ENCODE data around the gene RANBP9. TPM values are rescaled to one million over a fixed set of nuclear protein-coding genes. Genes with fewer than 3 reads are reported as not detected.
A peak's percentile ranks its signal among the peaks of the same experiment; 100 is the strongest.

RANBP9 gene
- total RNA-seq, 1 donor from 2014 or later, result 39.1 TPM

GRCh38 chr6:13613029-13613594 lies 98.5 kb downstream of the RANBP9 start:
- Histone ChIP-seq H3K27ac (ENCODE audit: low read depth, low read length) (no peak overlapping the region), H3K9ac (ENCODE audit: low read depth in 1 of 3, low read length in 3 of 3) (no peak overlapping the region), H3K4me1 (ENCODE audit: control insufficient read depth in 3 of 3, insufficient read depth in 3 of 3, low read length in 3 of 3) (peaks cover 17 to 25% (median 20%) of the 10 kb centered on the region in 3 donors)

GRCh38 chr6:13611715-13612114 lies 99.9 kb downstream of the RANBP9 start:
- H3K27ac ChIP-seq (ENCODE audit: low read depth, low read length), result peak overlapping the region; percentile 61
- no peaks in the 10 kb centered on the region for H3K27me3 ChIP-seq (ENCODE audit: control insufficient read depth in 3 of 3, insufficient read depth in 3 of 3, low read length in 3 of 3)
- H3K9ac ChIP-seq (ENCODE audit: low read depth in 1 of 3, low read length in 3 of 3), result no peak overlapping the region
- H3K36me3 ChIP-seq (ENCODE audit: control insufficient read depth in 3 of 3, insufficient read depth in 3 of 3, low read length in 3 of 3), result peaks cover 0 to 13% (median 10%) of the 10 kb centered on the region in 3 donors
- no peak overlapping the region for H3K4me3 ChIP-seq (ENCODE audit: low read length in 3 of 3)
- H3K4me1 ChIP-seq (ENCODE audit: control insufficient read depth in 3 of 3, insufficient read depth in 3 of 3, low read length in 3 of 3), result peaks cover 17 to 25% (median 20%) of the 10 kb centered on the region in 3 donors
- H3K9me3 ChIP-seq (ENCODE audit: control insufficient read depth in 3 of 3, low read length in 3 of 3), result no peaks in the 10 kb centered on the region

More at GRCh38 chr6:13613029-13613594, 98.5 kb downstream of the RANBP9 start:
- H3K36me3 ChIP-seq (ENCODE audit: control insufficient read depth in 3 of 3, insufficient read depth in 3 of 3, low read length in 3 of 3), result peaks cover 5 to 24% (median 16%) of the 10 kb centered on the region in 3 donors
- H3K9me3 ChIP-seq (ENCODE audit: control insufficient read depth in 3 of 3, low read length in 3 of 3), result no peaks in the 10 kb centered on the region
- H3K4me3 ChIP-seq (ENCODE audit: low read length in 3 of 3), result no peak overlapping the region
- no peaks in the 10 kb centered on the region for H3K27me3 ChIP-seq (ENCODE audit: control insufficient read depth in 3 of 3, insufficient read depth in 3 of 3, low read length in 3 of 3)

- H3K36me3 ChIP-seq (ENCODE audit: control insufficient read depth in 3 of 3, insufficient read depth in 3 of 3, low read length in 3 of 3), result peaks cover 17 to 27% (median 21%) of the 10 kb centered on the region in 3 donors
- no peaks in the 10 kb centered on the region for H3K4me1 ChIP-seq (ENCODE audit: control insufficient read depth in 3 of 3, insufficient read depth in 3 of 3, low read length in 3 of 3)
- no peak overlapping the region for H3K27ac ChIP-seq (ENCODE audit: low read depth, low read length)
- H3K9ac ChIP-seq (ENCODE audit: low read depth in 1 of 3, low read length in 3 of 3), result no peak overlapping the region
- H3K27me3 ChIP-seq (ENCODE audit: control insufficient read depth in 3 of 3, insufficient read depth in 3 of 3, low read length in 3 of 3), result no peaks in the 10 kb centered on the region
- H3K9me3 ChIP-seq (ENCODE audit: control insufficient read depth in 3 of 3, low read length in 3 of 3), result no peaks in the 10 kb centered on the region
- H3K4me3 ChIP-seq (ENCODE audit: low read length in 3 of 3), result no peak overlapping the region
Measured at GRCh38 chr6:13605634-13606033, 106.0 kb downstream of the RANBP9 start.

- Histone ChIP-seq H3K9me3 (ENCODE audit: control insufficient read depth in 3 of 3, low read length in 3 of 3) (no peaks in the 10 kb centered on the region), H3K36me3 (ENCODE audit: control insufficient read depth in 3 of 3, insufficient read depth in 3 of 3, low read length in 3 of 3) (peaks cover 20 to 30% (median 22%) of the 10 kb centered on the region in 3 donors), H3K9ac (ENCODE audit: low read depth in 1 of 3, low read length in 3 of 3) (no peak overlapping the region), H3K27ac (ENCODE audit: low read depth, low read length) (no peak overlapping the region), H3K4me3 (ENCODE audit: low read length in 3 of 3) (no peak overlapping the region), H3K27me3 (ENCODE audit: control insufficient read depth in 3 of 3, insufficient read depth in 3 of 3, low read length in 3 of 3) (no peaks in the 10 kb centered on the region), H3K4me1 (ENCODE audit: control insufficient read depth in 3 of 3, insufficient read depth in 3 of 3, low read length in 3 of 3) (no peaks in the 10 kb centered on the region)
Measured at GRCh38 chr6:13604546-13605416, 106.9 kb downstream of the RANBP9 start.

GRCh38 chr6:13604135-13604534 lies 107.5 kb downstream of the RANBP9 start:
- H3K4me1 ChIP-seq (ENCODE audit: control insufficient read depth in 3 of 3, insufficient read depth in 3 of 3, low read length in 3 of 3), result no peaks in the 10 kb centered on the region
- H3K27me3 ChIP-seq (ENCODE audit: control insufficient read depth in 3 of 3, insufficient read depth in 3 of 3, low read length in 3 of 3), result no peaks in the 10 kb centered on the region
- no peak overlapping the region for H3K27ac ChIP-seq (ENCODE audit: low read depth, low read length)
- H3K36me3 ChIP-seq (ENCODE audit: control insufficient read depth in 3 of 3, insufficient read depth in 3 of 3, low read length in 3 of 3), result peaks cover 20 to 32% (median 26%) of the 10 kb centered on the region in 3 donors
- H3K9me3 ChIP-seq (ENCODE audit: control insufficient read depth in 3 of 3, low read length in 3 of 3), result no peaks in the 10 kb centered on the region
- H3K4me3 ChIP-seq (ENCODE audit: low read length in 3 of 3), result no peak overlapping the region
- H3K9ac ChIP-seq (ENCODE audit: low read depth in 1 of 3, low read length in 3 of 3), result no peak overlapping the region

GRCh38 chr6:13600036-13600435 lies 111.6 kb downstream of the RANBP9 start:
- no peak overlapping the region for H3K9ac ChIP-seq (ENCODE audit: low read depth in 1 of 3, low read length in 3 of 3)
- H3K27me3 ChIP-seq (ENCODE audit: control insufficient read depth in 3 of 3, insufficient read depth in 3 of 3, low read length in 3 of 3), result no peaks in the 10 kb centered on the region
- H3K27ac ChIP-seq (ENCODE audit: low read depth, low read length), result no peak overlapping the region
- no peaks in the 10 kb centered on the region for H3K9me3 ChIP-seq (ENCODE audit: control insufficient read depth in 3 of 3, low read length in 3 of 3)
- H3K36me3 ChIP-seq (ENCODE audit: control insufficient read depth in 3 of 3, insufficient read depth in 3 of 3, low read length in 3 of 3), result peaks cover 29 to 52% (median 49%) of the 10 kb centered on the region in 3 donors
- H3K4me3 ChIP-seq (ENCODE audit: low read length in 3 of 3), result no peak overlapping the region
- H3K4me1 ChIP-seq (ENCODE audit: control insufficient read depth in 3 of 3, insufficient read depth in 3 of 3, low read length in 3 of 3), result no peaks in the 10 kb centered on the region

- Histone ChIP-seq H3K9me3 (ENCODE audit: control insufficient read depth in 3 of 3, low read length in 3 of 3) (no peaks in the 10 kb centered on the region), H3K36me3 (ENCODE audit: control insufficient read depth in 3 of 3, insufficient read depth in 3 of 3, low read length in 3 of 3) (peaks cover 44 to 67% (median 59%) of the 10 kb centered on the region in 3 donors), H3K27ac (ENCODE audit: low read depth, low read length) (no peak overlapping the region), H3K4me1 (ENCODE audit: control insufficient read depth in 3 of 3, insufficient read depth in 3 of 3, low read length in 3 of 3) (no peaks in the 10 kb centered on the region), H3K27me3 (ENCODE audit: control insufficient read depth in 3 of 3, insufficient read depth in 3 of 3, low read length in 3 of 3) (no peaks in the 10 kb centered on the region), H3K9ac (ENCODE audit: low read depth in 1 of 3, low read length in 3 of 3) (no peak overlapping the region), H3K4me3 (ENCODE audit: low read length in 3 of 3) (no peak overlapping the region)
Measured at GRCh38 chr6:13597073-13597472, 114.6 kb downstream of the RANBP9 start.

- Histone ChIP-seq H3K36me3 (ENCODE audit: control insufficient read depth in 3 of 3, insufficient read depth in 3 of 3, low read length in 3 of 3) (peaks cover 43 to 57% (median 56%) of the 10 kb centered on the region in 3 donors), H3K27ac (ENCODE audit: low read depth, low read length) (no peak overlapping the region), H3K27me3 (ENCODE audit: control insufficient read depth in 3 of 3, insufficient read depth in 3 of 3, low read length in 3 of 3) (no peaks in the 10 kb centered on the region), H3K4me1 (ENCODE audit: control insufficient read depth in 3 of 3, insufficient read depth in 3 of 3, low read length in 3 of 3) (peaks cover 0 to 2% (median 0%) of the 10 kb centered on the region in 3 donors), H3K9me3 (ENCODE audit: control insufficient read depth in 3 of 3, low read length in 3 of 3) (no peaks in the 10 kb centered on the region), H3K4me3 (ENCODE audit: low read length in 3 of 3) (no peak overlapping the region), H3K9ac (ENCODE audit: low read depth in 1 of 3, low read length in 3 of 3) (no peak overlapping the region)
Measured at GRCh38 chr6:13593720-13594119, 117.9 kb downstream of the RANBP9 start.

- Histone ChIP-seq H3K4me3 (ENCODE audit: low read length in 3 of 3) (no peak overlapping the region), H3K27ac (ENCODE audit: low read depth, low read length) (no peak overlapping the region), H3K36me3 (ENCODE audit: control insufficient read depth in 3 of 3, insufficient read depth in 3 of 3, low read length in 3 of 3) (peaks cover 47 to 60% (median 55%) of the 10 kb centered on the region in 3 donors), H3K4me1 (ENCODE audit: control insufficient read depth in 3 of 3, insufficient read depth in 3 of 3, low read length in 3 of 3) (peaks cover 0 to 2% (median 0%) of the 10 kb centered on the region in 3 donors), H3K27me3 (ENCODE audit: control insufficient read depth in 3 of 3, insufficient read depth in 3 of 3, low read length in 3 of 3) (no peaks in the 10 kb centered on the region), H3K9me3 (ENCODE audit: control insufficient read depth in 3 of 3, low read length in 3 of 3) (no peaks in the 10 kb centered on the region), H3K9ac (ENCODE audit: low read depth in 1 of 3, low read length in 3 of 3) (no peak overlapping the region)
Measured at GRCh38 chr6:13593103-13593502, 118.5 kb downstream of the RANBP9 start.

Data from skeletal muscle tissue (tissue), 4 donors.